Progenitor cell of endocrine pancreas (in vitro differentiated cells): ENCODE measurements around the gene PPIG. TPM values are rescaled to one million over a fixed set of nuclear protein-coding genes. Genes with fewer than 3 reads are reported as not detected.
"Not testable (repeated sequence)": the region's sequence is repeated elsewhere in the genome, so short reads cannot be mapped to it uniquely, and the experiment has no call there.

Experiments used
- DNase-seq: peaks from one replicate; pipeline ENCODE4 v3.0.0; 2021; ENCODE audit warnings: low spot score; ENCODE audit not compliant: unreplicated experiment
- H3K27ac Mint-ChIP-seq: 2 replicates; pipeline ENCODE4 v1.8.0; 2021; ENCODE audit warnings: mild to moderate bottlenecking, moderate library complexity, mixed read lengths
- H3K27me3 Mint-ChIP-seq: 2 replicates; pipeline ENCODE4 v1.8.0; 2021; ENCODE audit warnings: mixed read lengths
- H3K36me3 Mint-ChIP-seq: 2 replicates; pipeline ENCODE4 v1.8.0; 2022; ENCODE audit warnings: mixed read lengths; ENCODE audit not compliant: insufficient read depth
- H3K4me1 Mint-ChIP-seq: 2 replicates; pipeline ENCODE4 v1.8.0; 2021; ENCODE audit warnings: low read depth, mixed read lengths
- H3K4me3 Mint-ChIP-seq: 2 replicates; pipeline ENCODE4 v1.8.0; 2021; ENCODE audit warnings: low read depth, mild to moderate bottlenecking, moderate library complexity, mixed read lengths
- H3K9me3 Mint-ChIP-seq: 2 replicates; pipeline ENCODE4 v1.8.0; 2021; ENCODE audit warnings: low read depth, mixed read lengths
- total RNA-seq: library from RNA; stranded (reverse); gene quantifications from 2 replicates; pipeline ENCODE4 v1.2.1, GENCODE V29; 2021
- TF ChIP-seq, protein P1 (sequence below): fragments of 200-600 bp; sonication (generic); IDR thresholded peaks from one replicate; pipeline ENCODE4 v1.5.0; 2021; ENCODE audit warnings: antibody characterized with exemption, mild to moderate bottlenecking; ENCODE audit not compliant: unreplicated experiment

PPIG gene
- total RNA-seq, 1 donor from 2014 or later = 62.1 TPM

DNA sequence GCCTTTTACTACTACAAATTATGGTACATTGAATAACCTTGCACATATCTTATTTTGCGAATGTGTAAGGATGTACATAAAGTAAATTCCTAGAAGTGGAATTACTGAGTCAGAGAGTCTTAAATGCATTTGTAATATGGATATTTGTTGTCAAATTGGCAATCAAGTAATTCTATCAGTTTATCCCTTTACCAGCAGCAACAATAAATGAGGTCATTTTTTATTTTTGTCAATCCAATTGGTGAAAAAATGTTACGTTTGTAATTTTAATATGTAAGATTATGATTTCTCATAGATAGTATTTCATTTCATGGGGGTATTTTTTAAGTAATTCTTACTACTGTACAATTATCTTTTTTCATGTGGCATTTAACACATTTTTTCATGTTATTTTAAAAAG is 14.8 kb downstream of the PPIG start:
- H3K27ac Mint-ChIP-seq = no peak overlapping the region
- TF ChIP-seq, protein P1, sequence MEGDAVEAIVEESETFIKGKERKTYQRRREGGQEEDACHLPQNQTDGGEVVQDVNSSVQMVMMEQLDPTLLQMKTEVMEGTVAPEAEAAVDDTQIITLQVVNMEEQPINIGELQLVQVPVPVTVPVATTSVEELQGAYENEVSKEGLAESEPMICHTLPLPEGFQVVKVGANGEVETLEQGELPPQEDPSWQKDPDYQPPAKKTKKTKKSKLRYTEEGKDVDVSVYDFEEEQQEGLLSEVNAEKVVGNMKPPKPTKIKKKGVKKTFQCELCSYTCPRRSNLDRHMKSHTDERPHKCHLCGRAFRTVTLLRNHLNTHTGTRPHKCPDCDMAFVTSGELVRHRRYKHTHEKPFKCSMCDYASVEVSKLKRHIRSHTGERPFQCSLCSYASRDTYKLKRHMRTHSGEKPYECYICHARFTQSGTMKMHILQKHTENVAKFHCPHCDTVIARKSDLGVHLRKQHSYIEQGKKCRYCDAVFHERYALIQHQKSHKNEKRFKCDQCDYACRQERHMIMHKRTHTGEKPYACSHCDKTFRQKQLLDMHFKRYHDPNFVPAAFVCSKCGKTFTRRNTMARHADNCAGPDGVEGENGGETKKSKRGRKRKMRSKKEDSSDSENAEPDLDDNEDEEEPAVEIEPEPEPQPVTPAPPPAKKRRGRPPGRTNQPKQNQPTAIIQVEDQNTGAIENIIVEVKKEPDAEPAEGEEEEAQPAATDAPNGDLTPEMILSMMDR = no peak
- H3K9me3 Mint-ChIP-seq = no peaks in the 10 kb centered on the region
- no peak for DNase-seq
- H3K36me3 Mint-ChIP-seq = peaks cover 1% of the 10 kb centered on the region
- peaks cover 3% of the 10 kb centered on the region for H3K4me1 Mint-ChIP-seq
- no peaks in the 10 kb centered on the region for H3K27me3 Mint-ChIP-seq
- H3K4me3 Mint-ChIP-seq = no peak overlapping the region

DNA sequence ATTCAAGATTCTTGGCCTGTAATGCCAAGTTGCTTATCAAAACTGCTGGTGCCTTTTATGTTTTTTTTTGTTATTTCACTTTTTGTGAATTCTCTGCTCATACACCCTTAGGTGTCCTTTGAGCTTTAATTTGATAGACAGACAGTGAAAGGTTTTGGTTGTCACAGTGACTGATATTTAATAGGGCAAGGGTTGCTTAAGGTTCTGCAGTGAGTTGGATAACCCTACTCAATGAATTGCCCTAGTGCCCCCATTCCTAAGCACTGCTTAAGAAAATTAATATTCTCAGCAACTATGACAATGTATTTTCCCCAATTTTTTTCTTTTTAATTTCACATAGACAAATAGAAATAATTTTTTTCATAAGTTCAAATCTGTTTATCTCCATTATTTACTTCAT is 15.4 kb downstream of the PPIG start:
- H3K4me1 Mint-ChIP-seq = peaks cover 3% of the 10 kb centered on the region

DNA sequence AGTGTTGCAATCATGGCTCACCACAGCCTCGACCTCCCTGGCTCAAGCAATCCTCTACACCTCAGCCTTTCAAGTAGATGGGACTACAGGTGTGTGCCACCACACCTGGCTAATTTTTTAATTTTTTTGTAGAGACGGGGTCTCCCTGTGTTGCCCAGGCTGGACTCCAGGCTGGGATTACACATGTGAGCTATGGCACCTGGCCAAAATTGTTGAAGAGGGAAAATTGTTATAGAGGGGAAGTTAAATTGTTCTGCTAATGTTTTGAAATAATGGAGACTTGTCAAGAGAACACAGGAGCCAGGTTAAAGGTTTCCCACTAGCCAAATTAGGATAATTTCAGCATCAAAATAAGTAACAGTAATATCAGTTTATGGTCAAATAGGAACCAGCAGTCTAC is 25.1 kb downstream of the PPIG start:
- no peak overlapping the region for H3K27ac Mint-ChIP-seq
- H3K36me3 Mint-ChIP-seq = peaks cover 38% of the 10 kb centered on the region
- DNase-seq = no peak
- no peaks in the 10 kb centered on the region for H3K4me1 Mint-ChIP-seq
- H3K27me3 Mint-ChIP-seq = no peaks in the 10 kb centered on the region
- TF ChIP-seq, protein P1 = no peak
- H3K4me3 Mint-ChIP-seq = no peak overlapping the region
- H3K9me3 Mint-ChIP-seq = no peaks in the 10 kb centered on the region

More for the DNA sequence above, 15.4 kb downstream of the PPIG start:
- no peak overlapping the region for H3K27ac Mint-ChIP-seq
- no peak overlapping the region for H3K4me3 Mint-ChIP-seq
- no peaks in the 10 kb centered on the region for H3K27me3 Mint-ChIP-seq
- no peak for DNase-seq
- TF ChIP-seq, protein P1 = no peak
- no peaks in the 10 kb centered on the region for H3K9me3 Mint-ChIP-seq
- peaks cover 2% of the 10 kb centered on the region for H3K36me3 Mint-ChIP-seq

DNA sequence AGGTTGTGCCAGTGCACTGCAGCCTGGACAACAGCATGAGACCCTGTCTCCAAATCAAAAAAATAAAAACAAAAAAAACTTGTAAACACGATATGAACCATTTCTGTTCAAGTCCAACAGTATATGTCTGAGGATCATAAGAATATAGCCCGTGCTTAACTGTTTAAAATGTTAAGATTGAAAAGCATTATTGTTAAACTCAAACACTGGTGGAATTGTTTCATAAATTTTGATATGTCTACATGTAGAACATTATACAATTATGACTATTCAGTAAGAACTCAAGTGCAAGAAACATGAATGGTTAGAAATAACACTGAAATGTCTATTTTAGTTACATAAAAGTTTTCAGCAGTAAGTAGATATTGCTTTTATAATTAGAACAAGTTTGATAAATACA is 29.7 kb downstream of the PPIG start:
- no peak for DNase-seq
- H3K27me3 Mint-ChIP-seq = no peaks in the 10 kb centered on the region
- TF ChIP-seq, protein P1 = no peak
- peaks cover 20% of the 10 kb centered on the region for H3K9me3 Mint-ChIP-seq
- peaks cover 6% of the 10 kb centered on the region for H3K4me1 Mint-ChIP-seq
- peaks cover 69% of the 10 kb centered on the region for H3K36me3 Mint-ChIP-seq
- H3K27ac Mint-ChIP-seq = no peak overlapping the region
- no peak overlapping the region for H3K4me3 Mint-ChIP-seq

DNA sequence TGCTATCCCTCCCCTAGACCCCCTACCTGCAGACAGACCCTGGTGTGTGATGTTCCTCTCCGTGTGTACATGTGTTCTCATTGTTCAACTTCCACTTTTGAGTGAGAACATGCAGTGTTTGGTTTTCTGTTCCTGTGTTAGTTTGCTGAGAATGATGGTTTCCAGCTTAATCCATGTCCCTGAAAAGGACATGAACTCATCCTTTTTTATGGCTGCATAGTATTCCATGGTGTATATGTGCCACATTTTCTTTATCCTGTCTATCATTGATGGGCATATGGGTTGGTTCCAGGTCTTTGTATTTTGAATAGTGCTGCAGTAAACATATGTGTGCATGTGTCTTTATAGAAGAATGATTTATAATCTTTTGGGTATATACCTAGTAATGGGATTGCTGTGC is 31.8 kb downstream of the PPIG start:
- peaks cover 22% of the 10 kb centered on the region for H3K9me3 Mint-ChIP-seq
- not testable (repeated sequence) for H3K27me3 Mint-ChIP-seq, DNase-seq, H3K4me3 Mint-ChIP-seq, H3K4me1 Mint-ChIP-seq, H3K27ac Mint-ChIP-seq
- peaks cover 68% of the 10 kb centered on the region for H3K36me3 Mint-ChIP-seq

DNA sequence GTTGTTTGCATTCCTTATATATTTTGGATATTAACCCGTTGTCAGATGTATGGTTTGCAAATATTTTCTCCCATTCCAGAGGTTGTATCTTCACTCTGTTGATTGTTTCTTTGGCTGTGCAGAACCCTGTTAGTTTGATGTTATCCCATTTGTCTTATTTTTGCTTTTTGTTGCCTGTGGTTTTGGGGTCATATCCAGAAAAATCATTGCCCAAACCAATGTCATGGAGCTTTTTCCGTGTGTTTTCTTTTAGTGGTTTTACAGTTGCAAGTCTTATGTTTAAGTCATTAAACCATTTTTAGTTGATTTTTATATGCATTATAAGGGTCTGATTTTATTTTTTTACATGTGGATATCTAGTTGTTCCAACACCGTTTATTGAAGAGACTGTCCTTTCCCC is 35.8 kb downstream of the PPIG start:
- peaks cover 57% of the 10 kb centered on the region for H3K36me3 Mint-ChIP-seq
- H3K27ac Mint-ChIP-seq = no peak overlapping the region

More for the DNA sequence above, 35.8 kb downstream of the PPIG start:
- Mint-ChIP-seq H3K4me1 (peaks cover 6% of the 10 kb centered on the region), H3K4me3 (no peak overlapping the region), H3K27me3 (no peaks in the 10 kb centered on the region), H3K9me3 (peaks cover 22% of the 10 kb centered on the region)
- TF ChIP-seq, protein P1 = no peak
- no peak for DNase-seq
